ENCODE measurements around the gene C14orf132. TPM values are rescaled to one million over a fixed set of nuclear protein-coding genes. Genes with fewer than 3 reads are reported as not detected.

Gene C14orf132
- total RNA-seq, 1 donor from 2014 or later, result 12.0 TPM

- intact Hi-C loops (cut with DNase I), result no loop called here
- no peak overlapping the region for H3K4me3 ChIP-seq
- no peaks in the 10 kb centered on the region for H3K4me1 ChIP-seq
- H3K27me3 ChIP-seq, result no peaks in the 10 kb centered on the region
- TF ChIP-seq POLR2AphosphoS5 (IDR thresholded peaks at IDR 0.05; ENCODE audit: insufficient read depth in 1 of 2, low read depth in 1 of 2) (no peak), POLR2A (IDR thresholded peaks at IDR 0.05) (no peak)
- TF ChIP-seq, protein P1, sequence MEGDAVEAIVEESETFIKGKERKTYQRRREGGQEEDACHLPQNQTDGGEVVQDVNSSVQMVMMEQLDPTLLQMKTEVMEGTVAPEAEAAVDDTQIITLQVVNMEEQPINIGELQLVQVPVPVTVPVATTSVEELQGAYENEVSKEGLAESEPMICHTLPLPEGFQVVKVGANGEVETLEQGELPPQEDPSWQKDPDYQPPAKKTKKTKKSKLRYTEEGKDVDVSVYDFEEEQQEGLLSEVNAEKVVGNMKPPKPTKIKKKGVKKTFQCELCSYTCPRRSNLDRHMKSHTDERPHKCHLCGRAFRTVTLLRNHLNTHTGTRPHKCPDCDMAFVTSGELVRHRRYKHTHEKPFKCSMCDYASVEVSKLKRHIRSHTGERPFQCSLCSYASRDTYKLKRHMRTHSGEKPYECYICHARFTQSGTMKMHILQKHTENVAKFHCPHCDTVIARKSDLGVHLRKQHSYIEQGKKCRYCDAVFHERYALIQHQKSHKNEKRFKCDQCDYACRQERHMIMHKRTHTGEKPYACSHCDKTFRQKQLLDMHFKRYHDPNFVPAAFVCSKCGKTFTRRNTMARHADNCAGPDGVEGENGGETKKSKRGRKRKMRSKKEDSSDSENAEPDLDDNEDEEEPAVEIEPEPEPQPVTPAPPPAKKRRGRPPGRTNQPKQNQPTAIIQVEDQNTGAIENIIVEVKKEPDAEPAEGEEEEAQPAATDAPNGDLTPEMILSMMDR (IDR thresholded peaks at IDR 0.05), result no peak
- no peak for DNase-seq (ENCODE audit: extremely low spot score in 2 of 2)
- H3K9me3 ChIP-seq, result peaks cover 4% of the 10 kb centered on the region
- H3K36me3 ChIP-seq, result no peaks in the 10 kb centered on the region
- no peak overlapping the region for H3K27ac ChIP-seq
Measured at GRCh38 chr14:96014176-96014575, 25.0 kb upstream of the C14orf132 start.

GRCh38 chr14:96016501-96017160 is 22.5 kb upstream of the C14orf132 start:
- no peaks in the 10 kb centered on the region for H3K4me1 ChIP-seq
- DNase-seq (ENCODE audit: extremely low spot score in 2 of 2), result no peak
- intact Hi-C loops (cut with DNase I), result no loop called here
- TF ChIP-seq POLR2AphosphoS5 (IDR thresholded peaks at IDR 0.05; ENCODE audit: insufficient read depth in 1 of 2, low read depth in 1 of 2) (no peak), POLR2A (IDR thresholded peaks at IDR 0.05) (no peak)
- TF ChIP-seq, protein P1 (IDR thresholded peaks at IDR 0.05), result no peak
- H3K4me3 ChIP-seq, result no peak overlapping the region
- no peaks in the 10 kb centered on the region for H3K36me3 ChIP-seq
- no peak overlapping the region for H3K27ac ChIP-seq
- no peaks in the 10 kb centered on the region for H3K9me3 ChIP-seq
- no peaks in the 10 kb centered on the region for H3K27me3 ChIP-seq

GRCh38 chr14:96017882-96018281 is 21.3 kb upstream of the C14orf132 start:
- Histone ChIP-seq H3K27me3 (no peaks in the 10 kb centered on the region), H3K27ac (no peak overlapping the region), H3K4me3 (no peak overlapping the region), H3K4me1 (no peaks in the 10 kb centered on the region), H3K36me3 (no peaks in the 10 kb centered on the region), H3K9me3 (no peaks in the 10 kb centered on the region)
- TF ChIP-seq POLR2A (IDR thresholded peaks at IDR 0.05), result no peak
- TF ChIP-seq POLR2AphosphoS5 (IDR thresholded peaks at IDR 0.05; ENCODE audit: insufficient read depth in 1 of 2, low read depth in 1 of 2), result no peak
- TF ChIP-seq, protein P1 (IDR thresholded peaks at IDR 0.05), result no peak
- intact Hi-C loops (cut with DNase I), result no loop called here
- DNase-seq (ENCODE audit: extremely low spot score in 2 of 2), result no peak

- Histone ChIP-seq H3K4me3 (no peak overlapping the region), H3K27me3 (no peaks in the 10 kb centered on the region), H3K27ac (no peak overlapping the region), H3K4me1 (no peaks in the 10 kb centered on the region), H3K9me3 (no peaks in the 10 kb centered on the region), H3K36me3 (no peaks in the 10 kb centered on the region)
- DNase-seq (ENCODE audit: extremely low spot score in 2 of 2), result no peak
- intact Hi-C loops (cut with DNase I), result no loop called here
- peak in 1 of 2 donors; percentile 33 for TF ChIP-seq POLR2AphosphoS5 (IDR thresholded peaks at IDR 0.05; ENCODE audit: insufficient read depth in 1 of 2, low read depth in 1 of 2)
- TF ChIP-seq POLR2A (IDR thresholded peaks at IDR 0.05), result no peak
- TF ChIP-seq, protein P1 (IDR thresholded peaks at IDR 0.05), result no peak
Measured at GRCh38 chr14:96027431-96028355, 11.5 kb upstream of the C14orf132 start.
